Ishikawa (cell line): Measurements from ENCODE around the gene LIG4.

Experiments used
- CEBPB ChIP-seq: IDR thresholded peaks from 2 replicates; pipeline ENCODE4 v1.6.1; 2012
- CREB1 ChIP-seq: IDR thresholded peaks from 2 replicates; pipeline ENCODE4 v1.6.1; 2012; ENCODE audit warnings: low read depth
- EGR1 ChIP-seq: IDR thresholded peaks from 2 replicates; pipeline ENCODE4 v1.6.1; 2012
- EP300 ChIP-seq: IDR thresholded peaks from 2 replicates; pipeline ENCODE4 v1.6.1; 2012; ENCODE audit warnings: borderline replicate concordance
- FOXM1 ChIP-seq: IDR thresholded peaks from 2 replicates; pipeline ENCODE4 v1.6.1; 2012; ENCODE audit warnings: low read depth, borderline replicate concordance
- MAX ChIP-seq: IDR thresholded peaks from 2 replicates; pipeline ENCODE4 v1.6.1; 2012
- NFIC ChIP-seq: IDR thresholded peaks from 2 replicates; pipeline ENCODE4 v1.6.1; 2012
- RAD21 ChIP-seq: IDR thresholded peaks from 2 replicates; pipeline ENCODE4 v1.6.1; 2012; ENCODE audit warnings: low read depth
- REST ChIP-seq: IDR thresholded peaks from 2 replicates; pipeline ENCODE4 v1.6.1; 2012; ENCODE audit warnings: low read depth, mild to moderate bottlenecking
- TAF1 ChIP-seq: IDR thresholded peaks from 2 replicates; pipeline ENCODE4 v1.6.1; 2012; ENCODE audit warnings: low read depth, mild to moderate bottlenecking
- TCF12 ChIP-seq: IDR thresholded peaks from 2 replicates; pipeline ENCODE4 v1.6.1; 2012; ENCODE audit warnings: low read depth
- TEAD4 ChIP-seq: IDR thresholded peaks from 2 replicates; pipeline ENCODE4 v1.6.1; 2012
- USF1 ChIP-seq: IDR thresholded peaks from 2 replicates; pipeline ENCODE4 v1.6.1; 2012
- YY1 ChIP-seq: IDR thresholded peaks from 2 replicates; pipeline ENCODE4 v1.6.1; 2012; ENCODE audit warnings: low read depth
- ZBTB7A ChIP-seq: IDR thresholded peaks from 2 replicates; pipeline ENCODE4 v1.6.1; 2012; ENCODE audit warnings: low read depth

LIG4 gene

GRCh38 chr13:108218044-108218974, 3.0 kb upstream of the LIG4 start, which contains the start of gene ABHD13:
Gene ABHD13, plus strand, starts transcription at chr13:108218392. Its CDS starts 10,827 bp downstream, at chr13:108229219.
- no peak for TF ChIP-seq USF1
- 0 out of 2 replicates have a peak, but pooled peaks have one; percentile 18 for TF ChIP-seq YY1
- no peak for TF ChIP-seq RAD21
- no peak for TF ChIP-seq REST
- no peak for TF ChIP-seq TEAD4
- TF ChIP-seq ZBTB7A = peak; percentile 83; the same call in 1 of the 2 replicates
- TF ChIP-seq EGR1 = no peak
- TF ChIP-seq CREB1 = no peak
- peak; percentile 77; the same call in 1 of the 2 replicates for TF ChIP-seq MAX
- peak; percentile 70 for TF ChIP-seq TAF1
- TF ChIP-seq EP300 = no peak
- TF ChIP-seq FOXM1 = no peak
- TF ChIP-seq CEBPB = peak; percentile 84
- TF ChIP-seq TCF12 = peak; percentile 78; the same call in 1 of the 2 replicates
- peak; percentile 62; the same call in 1 of the 2 replicates for TF ChIP-seq NFIC

- TF ChIP-seq REST = no peak
- TF ChIP-seq YY1 = no peak
- TF ChIP-seq ZBTB7A = no peak
- no peak for TF ChIP-seq EGR1
- no peak for TF ChIP-seq RAD21
- TF ChIP-seq FOXM1 = no peak
- no peak for TF ChIP-seq CEBPB
- TF ChIP-seq TCF12 = no peak
- no peak for TF ChIP-seq CREB1
- no peak for TF ChIP-seq TEAD4
- no peak for TF ChIP-seq NFIC
- TF ChIP-seq MAX = no peak
- no peak for TF ChIP-seq EP300
- TF ChIP-seq TAF1 = no peak
- TF ChIP-seq USF1 = no peak
Measured at GRCh38 chr13:108214441-108215271, 680 bp downstream of the LIG4 start.

GRCh38 chr13:108213946-108214345, 1.4 kb downstream of the LIG4 start:
- TF ChIP-seq FOXM1 (no peak), RAD21 (no peak), TEAD4 (no peak), TAF1 (no peak), REST (no peak)
